ENCODE results near the gene TFAP2D.

Gene TFAP2D

GRCh38 chr6:50713226-50713625, at the start of gene TFAP2D:
Gene TFAP2D, plus strand, starts transcription at chr6:50713526. Its CDS starts 530 bp downstream, at chr6:50714056.
- no peak for DNase-seq

DNA sequence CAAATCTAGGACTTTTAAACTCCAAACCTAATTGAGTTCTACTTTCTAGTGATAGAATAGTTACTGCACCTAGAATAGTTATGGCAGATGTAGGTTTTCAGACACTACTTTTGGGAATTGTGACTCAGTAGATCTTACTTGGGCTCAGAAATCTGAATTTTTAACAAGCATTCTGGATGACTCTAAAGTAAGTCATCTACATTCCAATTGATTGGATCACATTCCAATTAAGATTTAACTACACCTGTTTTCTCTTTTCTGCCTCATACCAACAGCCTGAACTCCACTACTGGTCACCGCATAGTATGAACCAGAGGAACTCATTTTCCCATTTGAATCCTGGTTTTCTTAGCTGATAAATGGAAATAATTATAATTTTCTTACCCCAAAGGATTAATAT, 49.5 kb upstream of the TFAP2D start:
- no peak for DNase-seq

GRCh38 chr6:50666089-50666488, 47.2 kb upstream of the TFAP2D start:
- DNase-seq = no peak

DNA sequence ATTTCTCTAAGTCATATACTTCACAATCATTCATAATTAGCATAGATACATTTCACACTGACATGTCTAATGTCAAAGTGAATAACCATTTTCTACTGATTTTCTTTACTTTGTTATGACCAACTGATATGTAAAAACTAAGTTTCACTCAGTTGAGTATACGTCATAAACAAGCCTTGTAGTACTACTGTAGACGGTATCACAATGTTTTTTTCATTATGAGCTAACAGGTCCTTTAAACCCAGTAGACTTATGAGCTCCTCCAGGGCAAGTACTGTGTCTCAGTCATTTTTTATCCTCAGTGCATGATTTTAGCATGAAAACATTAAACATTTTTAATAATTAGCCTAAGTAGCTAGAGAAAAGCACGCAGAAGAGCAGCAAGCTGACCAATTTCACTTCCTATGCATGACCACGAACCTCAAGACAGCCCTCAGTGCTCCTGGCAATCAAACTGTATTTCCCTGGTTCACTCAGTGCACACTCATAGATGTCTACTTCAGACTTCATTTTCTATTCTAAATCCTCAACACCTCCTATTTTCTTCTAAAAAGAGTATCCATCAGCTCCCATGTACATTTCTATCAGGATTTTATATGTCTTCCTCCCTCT, 32.0 kb upstream of the TFAP2D start:
- no peak for DNase-seq

GRCh38 chr6:50689210-50689609, 24.1 kb upstream of the TFAP2D start:
- DNase-seq = no peak

DNA sequence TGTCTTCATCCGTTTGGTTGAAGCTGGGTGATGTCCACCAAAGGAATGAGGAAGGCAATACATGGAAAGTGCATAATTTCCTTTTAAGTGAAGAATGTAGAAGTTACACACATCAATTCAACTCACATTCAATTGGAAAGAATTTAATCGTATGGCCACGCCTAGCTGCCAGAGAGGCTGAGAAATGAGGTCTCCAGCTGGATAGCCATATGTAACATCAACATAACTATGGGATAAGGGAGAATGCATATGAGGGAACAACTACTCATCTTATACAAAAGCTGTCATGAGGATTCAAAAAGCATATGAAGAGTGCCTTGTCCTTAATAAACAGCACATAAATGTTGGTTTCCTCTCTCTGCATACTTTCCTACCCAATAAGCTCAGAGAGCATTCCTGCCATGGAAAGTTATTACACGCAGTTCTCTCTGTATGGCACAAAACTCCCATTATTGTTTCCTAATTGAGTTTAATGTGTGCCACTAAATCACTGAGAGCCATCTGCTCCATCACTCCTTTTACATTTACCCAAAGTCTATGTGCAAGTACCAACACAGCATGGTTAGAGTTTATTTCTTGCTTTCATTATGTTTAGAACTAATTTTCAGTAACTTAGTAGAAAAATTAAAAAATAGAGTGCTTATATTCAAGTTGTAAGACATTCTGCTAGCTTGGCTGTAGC, 21.4 kb upstream of the TFAP2D start:
- DNase-seq = no peak

- no peak for DNase-seq
These were observed 14.8 kb upstream of the TFAP2D start for GRCh38 chr6:50698546-50698945.

DNA sequence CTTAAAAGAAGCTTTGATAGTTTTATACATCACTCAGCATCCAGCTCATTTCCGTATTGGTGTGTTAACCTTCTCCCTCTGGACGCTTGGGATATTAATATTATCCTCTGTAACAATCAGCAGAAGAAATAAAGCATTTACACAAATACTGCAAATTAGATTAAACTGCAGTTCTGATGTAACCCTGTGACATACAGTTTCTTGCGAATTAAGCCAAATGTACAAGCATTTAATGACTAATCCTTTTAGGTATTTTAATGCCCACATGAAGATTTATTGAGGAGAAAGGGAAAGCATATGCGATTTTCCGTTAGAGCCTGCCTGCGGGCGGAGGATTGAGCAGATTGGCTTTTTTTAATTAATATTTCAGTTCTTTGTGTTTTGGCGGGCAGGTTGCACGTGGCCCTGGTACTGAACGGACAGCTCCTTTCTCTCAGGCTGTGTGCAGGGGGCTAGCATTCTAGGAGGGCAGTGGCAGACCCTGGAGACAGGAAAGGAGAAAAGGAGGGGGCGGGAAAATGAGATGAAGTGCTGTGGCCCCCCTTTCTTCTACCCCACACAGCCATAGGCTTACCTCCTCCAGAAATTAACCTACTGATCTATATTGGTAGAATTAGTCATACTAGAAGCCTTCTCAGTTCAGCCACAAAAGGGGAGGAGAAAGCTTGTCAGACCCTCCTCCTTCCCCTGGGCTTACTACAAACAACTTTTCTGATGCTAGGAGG, 14.1 kb upstream of the TFAP2D start:
- DNase-seq = no peak

GRCh38 chr6:50706575-50706974, 6.8 kb upstream of the TFAP2D start:
- no peak for DNase-seq

- DNase-seq = no peak
These were observed 6.1 kb upstream of the TFAP2D start for GRCh38 chr6:50707191-50707590.

DNA sequence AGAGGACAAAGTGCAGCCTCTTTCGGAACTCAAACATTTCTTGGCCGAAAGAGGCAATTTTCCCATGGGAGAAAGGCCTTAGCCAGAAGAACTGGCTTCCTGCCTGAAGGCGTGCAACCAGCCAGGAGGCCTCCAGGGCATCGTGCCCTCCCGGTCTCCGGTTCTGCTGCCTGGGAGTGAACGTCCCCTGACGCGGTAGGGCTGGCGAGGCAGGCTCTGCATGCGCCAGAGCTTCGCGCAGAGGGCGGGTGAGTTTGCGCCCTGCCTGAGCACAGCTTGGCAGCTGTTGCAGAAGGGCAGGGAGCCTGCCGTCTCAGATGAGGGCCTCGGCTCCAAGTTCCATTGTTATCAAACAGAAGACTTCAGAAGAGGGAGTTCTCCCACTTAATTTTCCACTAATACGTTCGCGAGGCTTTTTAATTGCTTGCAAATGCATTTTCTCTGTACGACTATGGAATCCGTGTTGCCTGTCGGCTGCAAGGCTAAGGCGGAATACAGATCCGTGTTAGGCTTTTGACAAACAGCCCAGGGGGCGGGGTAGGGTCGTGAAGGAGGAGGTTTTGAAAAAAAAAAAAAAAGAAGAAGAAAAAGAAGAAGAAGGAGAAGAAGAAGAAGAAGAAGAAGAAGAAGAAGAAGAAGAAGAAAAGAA, 5.5 kb upstream of the TFAP2D start:
- DNase-seq = no peak

DNA sequence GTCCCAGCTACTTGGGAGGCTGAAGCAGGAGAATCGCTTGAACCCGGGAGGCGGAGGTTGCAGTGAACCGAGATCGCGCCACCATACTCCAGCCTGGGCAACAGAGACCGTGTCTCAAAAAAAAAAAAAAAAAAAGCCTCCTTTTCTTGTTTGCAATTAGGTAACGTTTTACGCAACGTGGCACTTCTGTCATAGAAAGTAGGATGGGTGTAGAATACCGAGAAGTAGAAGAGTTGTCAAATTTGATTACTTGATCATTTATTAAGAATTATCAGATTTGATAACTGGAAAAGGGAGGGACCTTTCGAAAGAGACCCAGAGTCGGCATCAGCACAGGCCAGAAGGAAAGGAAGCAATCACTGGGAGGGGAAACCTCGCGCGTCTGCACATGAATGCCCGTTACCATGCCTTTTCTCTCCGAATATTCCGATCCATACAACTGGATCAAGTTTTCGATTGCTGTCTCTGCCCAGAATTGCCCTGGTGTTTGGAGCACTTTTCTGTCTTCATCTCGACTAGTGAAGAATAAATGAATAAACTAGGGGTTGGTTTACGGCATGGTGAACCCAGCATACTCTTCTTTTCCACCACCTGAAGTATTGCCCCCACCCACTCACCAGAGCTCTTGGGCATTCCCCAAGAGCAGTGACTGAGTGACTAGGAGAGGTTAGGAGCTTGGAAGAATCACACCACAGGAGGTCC, 4.5 kb upstream of the TFAP2D start:
- no peak for DNase-seq

GRCh38 chr6:50709366-50709734, 4.0 kb upstream of the TFAP2D start:
- DNase-seq = no peak

DNA sequence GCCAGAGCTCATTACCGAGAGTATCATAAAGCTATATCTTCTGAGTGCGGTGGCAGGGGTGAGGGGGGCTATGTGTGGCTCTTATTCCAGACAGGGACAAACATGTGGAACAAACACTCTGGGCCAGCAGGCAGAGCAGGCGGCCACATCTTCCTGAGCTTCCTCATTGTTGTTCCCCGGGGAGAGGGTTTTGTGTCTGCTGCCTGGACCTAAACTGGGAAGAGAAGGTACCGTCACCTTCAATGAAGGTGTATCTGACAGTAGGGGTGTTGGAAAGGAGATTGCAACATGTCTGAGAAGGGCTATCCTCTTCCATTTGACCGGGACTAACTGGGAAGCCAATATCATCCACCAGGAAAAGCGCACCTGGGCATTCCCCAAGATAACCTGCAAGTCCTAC, 1.6 kb upstream of the TFAP2D start:
- DNase-seq = no peak

DNA sequence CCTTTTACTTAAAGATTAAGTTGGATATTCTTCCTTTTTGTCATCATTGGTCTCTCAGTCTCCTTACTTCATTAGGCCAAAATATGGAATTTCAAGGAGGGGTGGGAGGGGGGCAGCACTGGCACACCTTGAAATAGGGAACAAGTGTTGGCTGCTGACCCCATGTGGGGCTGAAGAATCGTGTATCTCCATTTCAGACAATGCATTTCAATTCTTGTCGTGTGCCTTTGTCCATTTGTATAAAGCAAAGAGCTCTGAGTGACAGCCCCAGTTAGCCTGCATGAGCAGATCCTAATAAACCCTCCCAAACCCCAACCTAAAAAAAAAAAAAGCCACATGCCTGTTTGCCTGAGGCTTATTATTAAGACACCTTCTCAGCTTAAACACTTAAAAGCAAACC, 1.0 kb upstream of the TFAP2D start:
- DNase-seq = no peak

GRCh38 chr6:50713977-50714486, 706 bp downstream of the TFAP2D start:
- no peak for DNase-seq

GRCh38 chr6:50714487-50715379, 1.4 kb downstream of the TFAP2D start:
- no peak for DNase-seq

DNA sequence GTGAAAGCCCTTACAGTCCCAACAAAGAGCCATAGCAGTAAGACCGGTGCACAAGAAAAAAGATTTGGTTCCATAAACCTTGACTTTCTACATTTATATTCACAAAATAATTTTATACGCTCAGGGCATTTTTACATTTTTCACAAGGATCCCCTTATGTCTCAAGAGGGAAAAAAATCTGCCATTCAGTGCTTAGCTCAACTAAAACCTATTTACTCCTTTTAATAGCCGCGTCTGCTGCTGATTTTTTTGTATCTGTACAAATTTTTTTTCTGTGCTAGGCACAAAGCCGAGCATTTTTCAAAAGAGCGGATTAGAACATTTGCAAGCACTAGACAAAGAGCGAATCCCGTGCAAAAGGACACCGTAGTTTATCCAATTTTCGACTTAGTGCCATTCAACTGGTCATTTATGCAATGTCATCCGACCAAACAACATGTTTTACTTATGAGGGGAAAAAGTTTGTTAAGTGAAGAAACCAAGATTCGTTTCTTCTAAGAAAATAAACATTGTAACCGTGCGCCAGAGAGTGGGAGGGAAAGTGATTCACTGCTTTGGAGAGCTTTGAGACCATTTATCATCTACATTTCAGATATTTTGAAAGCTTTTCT, 3.7 kb downstream of the TFAP2D start:
- no peak for DNase-seq

- DNase-seq = no peak
These were observed 4.6 kb downstream of the TFAP2D start for GRCh38 chr6:50717734-50718457.

DNA sequence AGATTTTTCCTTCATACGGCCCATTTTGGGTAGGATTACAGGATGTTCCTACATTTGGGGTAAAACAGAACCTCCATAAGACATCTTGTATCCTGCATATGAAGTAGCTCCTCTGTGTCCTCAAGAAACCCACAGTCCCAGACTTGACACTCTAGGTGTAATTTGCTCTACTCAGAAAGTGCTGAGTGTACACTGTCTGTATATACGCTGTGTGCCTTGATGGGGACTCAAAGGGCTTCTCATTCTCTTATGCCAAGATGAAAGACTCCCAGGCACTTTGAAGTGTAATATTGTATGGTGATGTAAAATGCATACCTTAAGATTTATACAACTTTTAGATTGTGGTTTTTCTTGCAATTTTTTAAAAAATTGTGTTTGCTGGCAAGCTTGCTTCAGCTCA, 5.2 kb downstream of the TFAP2D start:
- no peak for DNase-seq

DNA sequence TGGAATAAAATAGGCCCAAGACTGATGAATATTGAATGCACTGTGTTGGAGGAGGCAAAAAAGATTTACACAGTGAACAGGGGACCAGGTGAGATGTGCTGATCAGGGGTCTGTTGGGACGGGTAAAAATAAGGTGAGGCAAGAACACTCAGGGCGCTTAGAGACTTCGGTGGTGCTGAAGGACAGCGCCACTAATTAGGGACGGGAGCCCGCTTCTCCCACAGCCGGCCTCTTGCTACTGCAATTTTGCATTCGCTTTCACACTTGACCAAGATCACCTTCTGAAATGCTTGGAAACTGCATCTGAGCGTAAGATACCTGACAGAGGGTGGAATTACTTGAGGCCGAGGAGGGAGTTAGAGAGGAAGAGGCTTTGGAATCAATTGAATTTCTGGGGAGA, 7.3 kb downstream of the TFAP2D start:
- DNase-seq = no peak

All from CD4-positive, alpha-beta T cell treated with Interferon gamma for 1 hour (primary cell).